WI38 (cell line): ENCODE results near the gene GRHL3.

ENCODE experiments used
- H3K4me3 ChIP-seq: 2 replicates; pipeline ENCODE4 v1.5.1; 2011; ENCODE audit warnings: low read depth, mild to moderate bottlenecking, control low read depth, low read length
- CTCF ChIP-seq: IDR thresholded peaks from 2 replicates; pipeline ENCODE4 v1.5.1; 2012; ENCODE audit warnings: low read depth, mild to moderate bottlenecking, control low read depth, low read length

GRHL3 gene

DNA sequence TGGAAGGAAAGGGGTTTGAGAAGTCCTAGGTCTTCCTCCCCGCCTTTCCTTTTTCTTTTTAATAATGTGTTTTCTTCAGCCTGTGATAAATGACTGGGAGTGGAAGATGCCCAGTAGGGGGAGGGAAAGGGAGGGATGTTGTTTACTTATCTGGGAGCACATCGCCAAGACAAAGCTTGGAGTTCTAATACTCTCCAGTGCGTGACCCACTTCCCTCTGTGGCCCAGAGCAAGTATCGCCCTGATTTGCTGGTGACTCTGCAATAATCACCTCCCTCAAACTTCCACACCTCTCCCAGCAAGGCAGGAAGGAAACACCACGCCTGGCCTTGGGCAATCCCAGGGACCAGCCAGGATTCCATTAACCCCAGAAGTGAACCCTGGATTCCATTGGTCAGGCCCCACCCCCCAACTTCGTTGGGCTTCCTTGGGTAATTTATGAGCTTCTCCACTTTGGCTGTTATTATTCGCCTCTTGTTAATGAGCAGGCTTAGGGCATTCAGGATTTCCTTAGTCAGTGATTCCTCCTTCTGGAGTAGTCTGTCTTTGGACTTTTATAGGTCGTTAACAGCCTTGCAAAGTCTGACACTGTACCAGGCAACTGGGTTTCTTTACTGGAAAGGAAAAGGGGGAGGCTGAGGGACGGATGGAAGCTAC lies 24.3 kb upstream of the GRHL3 start:
- TF ChIP-seq CTCF: no peak
- H3K4me3 ChIP-seq: peak overlapping the region; percentile 42

- TF ChIP-seq CTCF: no peak
- no peak overlapping the region for H3K4me3 ChIP-seq
These were observed 23.6 kb upstream of the GRHL3 start for GRCh38 chr1:24295535-24295934.

DNA sequence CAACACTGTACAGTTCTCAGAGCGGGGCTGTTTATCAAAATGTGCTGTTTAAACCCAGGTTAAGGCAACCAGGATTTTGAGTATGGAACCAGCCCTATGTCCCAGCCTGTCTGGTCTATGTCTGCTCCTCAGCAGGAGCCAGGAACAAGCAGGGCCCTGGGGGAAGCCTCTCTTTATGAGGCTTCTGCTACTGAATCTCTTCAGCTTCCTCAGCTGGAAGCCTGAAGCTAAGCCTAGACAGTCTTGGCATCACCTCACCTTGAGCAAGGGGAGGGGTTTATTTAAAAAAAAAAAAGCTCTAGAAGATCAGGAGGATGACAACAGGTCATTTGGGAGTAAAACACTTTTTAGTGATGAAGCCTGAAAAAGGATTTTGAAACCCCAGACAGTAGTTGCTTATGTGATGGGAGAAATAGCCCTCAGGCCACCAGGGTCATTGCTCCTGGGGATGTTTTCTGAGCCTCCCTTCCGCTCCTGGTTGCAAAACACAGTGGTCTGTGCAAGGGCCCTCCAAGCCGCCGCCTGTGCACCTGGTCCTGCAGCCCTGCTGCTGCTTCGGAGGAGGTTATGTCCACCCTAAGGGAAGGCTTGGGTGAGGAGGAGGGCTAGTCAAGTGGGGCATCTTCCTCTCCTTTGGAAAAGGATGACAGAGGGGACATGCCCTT lies 21.8 kb upstream of the GRHL3 start:
- no peak overlapping the region for H3K4me3 ChIP-seq

GRCh38 chr1:24297852-24298232 lies 21.3 kb upstream of the GRHL3 start:
- H3K4me3 ChIP-seq: no peak overlapping the region
- TF ChIP-seq CTCF: no peak

More for the DNA sequence above, 21.8 kb upstream of the GRHL3 start:
- no peak for TF ChIP-seq CTCF

DNA sequence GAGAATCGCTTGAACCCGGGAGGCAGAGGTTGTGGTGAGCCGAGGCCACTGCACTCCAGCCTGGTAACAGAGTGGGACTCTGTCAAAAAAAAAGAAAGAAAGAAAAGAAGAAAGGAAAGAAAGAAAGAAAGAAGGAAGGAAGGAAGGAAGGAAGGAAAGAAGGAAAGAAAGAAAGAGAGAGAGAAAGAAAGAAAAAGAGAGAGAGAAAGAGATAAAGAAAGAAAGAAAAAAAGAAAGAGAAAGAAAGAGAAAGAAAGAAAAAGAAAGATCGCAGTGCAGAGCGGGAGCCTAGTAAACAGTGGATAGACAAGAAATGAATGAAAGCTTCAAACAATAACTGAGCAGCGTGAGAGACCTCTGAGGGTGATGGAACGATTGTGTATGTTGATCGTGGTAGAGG lies 20.6 kb upstream of the GRHL3 start:
- H3K4me3 ChIP-seq: no peak overlapping the region
- no peak for TF ChIP-seq CTCF

DNA sequence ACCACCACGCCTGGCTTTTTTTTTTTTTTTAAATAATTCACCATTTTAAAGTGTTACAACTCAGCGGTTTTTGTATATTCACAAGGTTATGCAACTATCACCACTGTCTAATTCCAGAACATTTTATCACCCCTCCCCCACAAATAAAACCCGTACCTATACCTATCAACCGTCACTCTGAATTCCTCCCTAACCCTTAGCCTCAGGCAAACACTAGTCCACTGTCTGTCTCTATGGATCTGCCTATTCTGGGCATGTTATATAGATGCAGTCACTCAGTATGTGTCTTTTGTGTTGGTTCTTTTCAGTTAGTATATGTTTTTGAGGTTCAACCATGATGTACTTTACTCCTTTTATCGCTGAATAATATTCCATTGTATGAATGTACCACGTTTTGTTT lies 19.3 kb upstream of the GRHL3 start:
- no peak for TF ChIP-seq CTCF
- no peak overlapping the region for H3K4me3 ChIP-seq

- H3K4me3 ChIP-seq: no peak overlapping the region
- no peak for TF ChIP-seq CTCF
These were observed 18.0 kb upstream of the GRHL3 start for GRCh38 chr1:24300971-24301784.
